Stomach smooth muscle (tissue), 2 donors: ENCODE results near the gene GIMAP8.

ENCODE experiments used
- H3K27ac ChIP-seq: one replicate; pipeline ENCODE4 v1.7.0; 2013; ENCODE audit warnings: mild to moderate bottlenecking, low read length, inconsistent platforms
- H3K27me3 ChIP-seq, 2 donors: one replicate each; pipeline ENCODE4 v1.7.0; 2013; ENCODE audit warnings: low read length in 2 of 2; ENCODE audit not compliant: insufficient read depth in 2 of 2, control insufficient read depth in 1 of 2
- H3K36me3 ChIP-seq, 2 donors: one replicate each; pipeline ENCODE4 v1.7.0; 2013; ENCODE audit warnings: low read length in 2 of 2; ENCODE audit not compliant: control insufficient read depth in 2 of 2, insufficient read depth in 2 of 2
- H3K4me1 ChIP-seq: one replicate; pipeline ENCODE4 v1.7.0; 2013; ENCODE audit warnings: low read length; ENCODE audit not compliant: control insufficient read depth, insufficient read depth
- H3K4me3 ChIP-seq, 2 donors: one replicate each; pipeline ENCODE4 v1.7.0; 2013; ENCODE audit warnings: low read length in 2 of 2
- H3K9ac ChIP-seq, 2 donors: one replicate each; pipeline ENCODE4 v1.7.0; 2013; ENCODE audit warnings: low read length in 2 of 2, mild to moderate bottlenecking in 1 of 2
- H3K9me3 ChIP-seq, 2 donors: one replicate each; pipeline ENCODE4 v1.7.0; 2013; ENCODE audit warnings: low read length in 2 of 2; ENCODE audit not compliant: control insufficient read depth in 2 of 2
- donor health status: healthy.
- donor health status: Pancreatic carcinoma.

Gene GIMAP8

DNA sequence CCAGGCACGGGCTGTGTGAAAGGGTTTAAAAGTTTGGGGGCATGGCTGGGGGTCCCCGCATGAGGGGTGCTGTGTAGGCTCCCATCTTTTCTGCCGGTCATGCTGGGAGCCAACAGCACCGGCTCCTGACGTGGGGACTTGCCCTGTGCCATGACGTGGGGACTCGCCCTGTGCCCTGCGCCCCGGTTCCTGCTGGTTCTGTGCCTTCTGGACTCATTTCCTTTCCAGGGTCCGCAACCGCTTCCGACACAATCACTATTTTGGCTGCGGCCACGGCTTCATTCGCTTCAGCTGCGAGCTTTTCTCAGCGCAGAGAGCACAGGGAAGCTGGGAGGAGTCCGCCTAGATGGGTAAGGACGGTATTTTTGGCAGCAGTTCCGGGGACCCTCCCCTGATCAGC, 7.6 kb upstream of the GIMAP8 start:
- Histone ChIP-seq H3K36me3 (no peaks in the 10 kb centered on the region), H3K27ac (no peak overlapping the region), H3K4me1 (no peaks in the 10 kb centered on the region), H3K9ac (no peak overlapping the region), H3K9me3 (peaks cover 0 to 9% of the 10 kb centered on the region in 2 donors), H3K27me3 (no peaks in the 10 kb centered on the region), H3K4me3 (no peak overlapping the region)

GRCh38 chr7:150443793-150444540, 6.5 kb upstream of the GIMAP8 start:
- Histone ChIP-seq H3K36me3 (no peaks in the 10 kb centered on the region), H3K4me1 (no peaks in the 10 kb centered on the region), H3K27me3 (no peaks in the 10 kb centered on the region), H3K27ac (no peak overlapping the region), H3K9ac (no peak overlapping the region), H3K4me3 (no peak overlapping the region), H3K9me3 (peaks cover 0 to 9% of the 10 kb centered on the region in 2 donors)

GRCh38 chr7:150444674-150445365, 5.6 kb upstream of the GIMAP8 start:
- Histone ChIP-seq H3K27me3 (no peaks in the 10 kb centered on the region), H3K4me3 (no peak overlapping the region), H3K27ac (no peak overlapping the region), H3K36me3 (no peaks in the 10 kb centered on the region), H3K4me1 (peaks cover 6% of the 10 kb centered on the region), H3K9me3 (peaks cover 0 to 9% of the 10 kb centered on the region in 2 donors), H3K9ac (no peak overlapping the region)

DNA sequence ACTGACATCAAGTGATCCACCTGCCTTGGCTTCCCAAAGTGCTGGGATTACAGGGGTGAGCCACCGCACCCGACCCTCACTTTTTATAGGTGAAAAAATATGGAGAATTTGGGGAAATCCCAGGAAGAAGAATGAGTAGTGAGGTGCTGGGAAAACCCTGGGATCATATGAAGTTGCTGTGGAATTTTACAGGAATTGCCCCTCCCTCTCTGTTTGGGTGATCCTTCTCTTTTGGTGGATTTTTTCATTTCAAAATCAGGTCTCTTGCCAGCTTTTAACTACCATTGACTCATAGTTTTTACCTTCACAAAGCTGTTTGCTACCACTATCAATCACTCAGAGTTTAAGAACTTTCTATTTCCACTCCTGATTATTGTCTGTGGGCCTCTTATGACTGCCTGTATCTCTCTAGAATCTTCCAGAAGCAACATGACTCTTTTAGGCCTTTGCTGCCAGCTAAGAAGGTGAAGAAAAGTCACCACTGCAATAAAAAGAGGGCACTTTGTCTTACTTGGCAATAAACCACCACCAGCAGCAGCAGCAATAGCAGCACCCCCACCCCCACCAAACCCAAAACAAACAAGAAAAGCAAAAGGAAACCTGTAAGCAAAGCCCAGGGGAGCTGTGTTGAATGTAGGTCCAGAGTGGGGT, 4.0 kb upstream of the GIMAP8 start:
- H3K27me3 ChIP-seq, result peaks cover 0 to 4% of the 10 kb centered on the region in 2 donors
- no peak overlapping the region for H3K9ac ChIP-seq
- H3K4me3 ChIP-seq, result no peak overlapping the region
- H3K27ac ChIP-seq, result no peak overlapping the region
- peaks cover 6% of the 10 kb centered on the region for H3K4me1 ChIP-seq
- no peaks in the 10 kb centered on the region for H3K36me3 ChIP-seq
- peaks cover 0 to 9% of the 10 kb centered on the region in 2 donors for H3K9me3 ChIP-seq

- H3K27me3 ChIP-seq, result peaks cover 5 to 7% of the 10 kb centered on the region in 2 donors
- no peak overlapping the region for H3K9ac ChIP-seq
- H3K36me3 ChIP-seq, result no peaks in the 10 kb centered on the region
- H3K4me1 ChIP-seq, result peaks cover 6% of the 10 kb centered on the region
- H3K4me3 ChIP-seq, result no peak overlapping the region
- H3K9me3 ChIP-seq, result no peaks in the 10 kb centered on the region
- H3K27ac ChIP-seq, result no peak overlapping the region
These were observed 2.3 kb upstream of the GIMAP8 start for GRCh38 chr7:150447966-150448788.

DNA sequence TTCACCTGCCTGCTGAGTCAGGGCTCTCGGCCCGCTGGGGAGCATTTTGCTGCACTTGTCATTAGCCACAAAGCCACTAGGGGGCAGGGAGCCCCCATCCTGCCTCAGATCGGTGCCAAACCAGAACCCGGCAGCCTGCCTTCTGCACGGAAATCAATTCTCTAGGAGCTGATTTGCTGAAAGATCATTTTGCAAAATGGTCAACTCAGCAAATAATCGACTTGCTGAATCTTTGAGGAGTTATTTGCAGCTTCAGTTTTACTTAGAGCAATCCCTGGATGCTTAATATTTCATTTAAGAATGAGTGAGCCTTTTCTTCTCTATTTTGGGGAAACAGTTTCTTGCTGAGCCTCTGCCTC, 1.7 kb upstream of the GIMAP8 start:
- no peak overlapping the region for H3K4me3 ChIP-seq
- peaks cover 5 to 7% of the 10 kb centered on the region in 2 donors for H3K27me3 ChIP-seq
- no peaks in the 10 kb centered on the region for H3K9me3 ChIP-seq
- peaks cover 6% of the 10 kb centered on the region for H3K4me1 ChIP-seq
- H3K27ac ChIP-seq, result no peak overlapping the region
- no peaks in the 10 kb centered on the region for H3K36me3 ChIP-seq
- H3K9ac ChIP-seq, result no peak overlapping the region

GRCh38 chr7:150449206-150449952, 1.1 kb upstream of the GIMAP8 start:
- H3K27me3 ChIP-seq, result peaks cover 5 to 7% of the 10 kb centered on the region in 2 donors

GRCh38 chr7:150451097-150451793, 815 bp downstream of the GIMAP8 start:
- Histone ChIP-seq H3K27me3 (peaks cover 5 to 7% of the 10 kb centered on the region in 2 donors), H3K36me3 (no peaks in the 10 kb centered on the region), H3K9me3 (no peaks in the 10 kb centered on the region), H3K9ac (peak overlapping the region; percentile 36 to 51), H3K4me3 (peak overlapping the region; percentile 40 to 68), H3K4me1 (peaks cover 6% of the 10 kb centered on the region), H3K27ac (peak overlapping the region; percentile 55)

More at GRCh38 chr7:150449206-150449952, 1.1 kb upstream of the GIMAP8 start:
- Histone ChIP-seq H3K9me3 (no peaks in the 10 kb centered on the region), H3K9ac (no peak overlapping the region), H3K4me1 (peaks cover 6% of the 10 kb centered on the region), H3K27ac (no peak overlapping the region), H3K36me3 (no peaks in the 10 kb centered on the region), H3K4me3 (no peak overlapping the region)

DNA sequence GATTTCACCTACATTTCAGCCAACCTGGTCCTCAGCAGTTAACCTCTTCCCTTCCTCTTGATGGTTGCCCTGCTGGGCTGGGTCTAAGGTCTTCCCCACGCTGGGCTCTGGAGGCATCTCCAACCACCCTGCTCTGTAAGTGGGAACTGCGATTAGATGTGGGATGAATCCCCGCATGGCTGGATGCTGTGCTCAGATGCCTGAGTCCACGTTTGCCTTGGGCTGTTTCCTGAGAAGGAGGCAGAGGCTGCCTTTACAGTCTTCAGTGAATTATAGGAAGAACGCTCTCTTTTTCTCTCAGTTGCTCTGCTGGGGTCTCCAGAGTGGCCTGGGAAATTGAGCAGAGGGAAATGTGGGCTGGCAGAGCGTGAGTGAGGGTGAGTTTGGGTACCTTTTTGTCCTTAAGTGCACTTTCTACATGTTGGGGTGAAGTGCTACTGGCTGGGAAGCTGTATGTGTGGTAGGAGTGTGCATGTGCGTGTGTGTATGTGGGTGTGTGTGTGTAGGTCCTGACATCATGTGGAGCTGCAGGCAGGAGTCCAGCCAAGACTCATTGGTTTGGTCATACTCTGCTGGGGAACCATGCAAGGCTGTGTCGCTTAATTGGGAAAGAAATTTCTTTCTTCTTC, 1.5 kb downstream of the GIMAP8 start:
- Histone ChIP-seq H3K27ac (peak overlapping the region; percentile 18), H3K27me3 (peaks cover 5 to 7% of the 10 kb centered on the region in 2 donors), H3K4me1 (peaks cover 6% of the 10 kb centered on the region), H3K9me3 (no peaks in the 10 kb centered on the region), H3K36me3 (no peaks in the 10 kb centered on the region), H3K9ac (peak overlapping the region; percentile 36 to 51), H3K4me3 (peak overlapping the region; percentile 40 to 68)
